ENCODE results near the gene CBFA2T3. TPM values are rescaled to one million over a fixed set of nuclear protein-coding genes. Genes with fewer than 3 reads are reported as not detected.

Gene CBFA2T3
- total and polyA plus RNA-seq, 2 of the 13 experiments (the other 11 are each of a cell fraction or from before 2014, with no cell fraction given), result 0.05 TPM; not detected in 1

DNA sequence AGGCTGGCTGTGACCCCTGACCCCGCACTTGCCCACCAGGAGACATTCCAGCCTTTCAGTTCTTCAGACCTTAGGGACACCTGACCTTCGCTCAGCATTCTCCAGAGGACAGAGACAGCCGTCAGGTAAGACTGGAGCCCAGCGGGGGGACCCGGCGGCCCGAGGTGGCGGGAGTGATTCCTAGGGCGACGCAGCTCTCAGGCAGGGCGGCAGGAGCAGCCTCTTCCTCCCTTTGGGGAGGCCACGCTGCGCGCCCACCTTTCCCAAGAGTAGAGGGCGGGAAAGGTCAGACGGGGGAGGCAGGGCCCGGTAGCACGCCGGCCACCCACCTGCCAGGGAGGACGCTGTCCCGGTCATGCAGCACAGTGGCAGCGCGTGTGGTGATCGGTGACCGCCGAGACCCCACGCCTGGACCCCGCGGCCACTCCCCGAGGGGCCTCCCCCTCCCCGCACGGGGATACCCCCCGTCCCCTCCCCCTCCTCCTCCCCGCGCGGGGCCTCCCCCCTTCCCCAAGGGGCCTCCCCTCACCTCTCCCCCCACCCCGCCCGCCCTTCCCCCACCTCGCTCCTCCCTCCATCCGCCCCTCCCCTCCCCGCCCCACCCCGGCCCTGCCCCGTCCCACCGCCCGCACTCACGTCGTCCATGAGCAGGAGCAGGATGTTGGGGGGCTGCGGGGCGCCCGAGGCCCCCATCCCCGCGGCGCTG is 120.7 kb downstream of the CBFA2T3 start (continued):
- TF ChIP-seq, protein P1, sequence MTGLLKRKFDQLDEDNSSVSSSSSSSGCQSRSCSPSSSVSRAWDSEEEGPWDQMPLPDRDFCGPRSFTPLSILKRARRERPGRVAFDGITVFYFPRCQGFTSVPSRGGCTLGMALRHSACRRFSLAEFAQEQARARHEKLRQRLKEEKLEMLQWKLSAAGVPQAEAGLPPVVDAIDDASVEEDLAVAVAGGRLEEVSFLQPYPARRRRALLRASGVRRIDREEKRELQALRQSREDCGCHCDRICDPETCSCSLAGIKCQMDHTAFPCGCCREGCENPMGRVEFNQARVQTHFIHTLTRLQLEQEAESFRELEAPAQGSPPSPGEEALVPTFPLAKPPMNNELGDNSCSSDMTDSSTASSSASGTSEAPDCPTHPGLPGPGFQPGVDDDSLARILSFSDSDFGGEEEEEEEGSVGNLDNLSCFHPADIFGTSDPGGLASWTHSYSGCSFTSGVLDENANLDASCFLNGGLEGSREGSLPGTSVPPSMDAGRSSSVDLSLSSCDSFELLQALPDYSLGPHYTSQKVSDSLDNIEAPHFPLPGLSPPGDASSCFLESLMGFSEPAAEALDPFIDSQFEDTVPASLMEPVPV (CRISPR knock-in tag; IDR thresholded peaks at IDR 0.05), result 0 out of 2 replicates have a peak, but pooled peaks have one; percentile 47
- TF ChIP-seq ZFAT (CRISPR knock-in tag; conservative IDR thresholded peaks at IDR 0.05), result no peak
- TF ChIP-seq, protein P2, sequence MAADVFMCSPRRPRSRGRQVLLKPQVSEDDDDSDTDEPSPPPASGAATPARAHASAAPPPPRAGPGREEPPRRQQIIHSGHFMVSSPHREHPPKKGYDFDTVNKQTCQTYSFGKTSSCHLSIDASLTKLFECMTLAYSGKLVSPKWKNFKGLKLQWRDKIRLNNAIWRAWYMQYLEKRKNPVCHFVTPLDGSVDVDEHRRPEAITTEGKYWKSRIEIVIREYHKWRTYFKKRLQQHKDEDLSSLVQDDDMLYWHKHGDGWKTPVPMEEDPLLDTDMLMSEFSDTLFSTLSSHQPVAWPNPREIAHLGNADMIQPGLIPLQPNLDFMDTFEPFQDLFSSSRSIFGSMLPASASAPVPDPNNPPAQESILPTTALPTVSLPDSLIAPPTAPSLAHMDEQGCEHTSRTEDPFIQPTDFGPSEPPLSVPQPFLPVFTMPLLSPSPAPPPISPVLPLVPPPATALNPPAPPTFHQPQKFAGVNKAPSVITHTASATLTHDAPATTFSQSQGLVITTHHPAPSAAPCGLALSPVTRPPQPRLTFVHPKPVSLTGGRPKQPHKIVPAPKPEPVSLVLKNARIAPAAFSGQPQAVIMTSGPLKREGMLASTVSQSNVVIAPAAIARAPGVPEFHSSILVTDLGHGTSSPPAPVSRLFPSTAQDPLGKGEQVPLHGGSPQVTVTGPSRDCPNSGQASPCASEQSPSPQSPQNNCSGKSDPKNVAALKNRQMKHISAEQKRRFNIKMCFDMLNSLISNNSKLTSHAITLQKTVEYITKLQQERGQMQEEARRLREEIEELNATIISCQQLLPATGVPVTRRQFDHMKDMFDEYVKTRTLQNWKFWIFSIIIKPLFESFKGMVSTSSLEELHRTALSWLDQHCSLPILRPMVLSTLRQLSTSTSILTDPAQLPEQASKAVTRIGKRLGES (CRISPR knock-in tag; IDR thresholded peaks at IDR 0.05; ENCODE audit: borderline replicate concordance), result no peak
- no peak for TF ChIP-seq POLR2A (IDR thresholded peaks at IDR 0.05; ENCODE audit: insufficient read depth in 1 of 2, low read depth in 2 of 2, low read length in 2 of 2)
- TF ChIP-seq, protein P3, sequence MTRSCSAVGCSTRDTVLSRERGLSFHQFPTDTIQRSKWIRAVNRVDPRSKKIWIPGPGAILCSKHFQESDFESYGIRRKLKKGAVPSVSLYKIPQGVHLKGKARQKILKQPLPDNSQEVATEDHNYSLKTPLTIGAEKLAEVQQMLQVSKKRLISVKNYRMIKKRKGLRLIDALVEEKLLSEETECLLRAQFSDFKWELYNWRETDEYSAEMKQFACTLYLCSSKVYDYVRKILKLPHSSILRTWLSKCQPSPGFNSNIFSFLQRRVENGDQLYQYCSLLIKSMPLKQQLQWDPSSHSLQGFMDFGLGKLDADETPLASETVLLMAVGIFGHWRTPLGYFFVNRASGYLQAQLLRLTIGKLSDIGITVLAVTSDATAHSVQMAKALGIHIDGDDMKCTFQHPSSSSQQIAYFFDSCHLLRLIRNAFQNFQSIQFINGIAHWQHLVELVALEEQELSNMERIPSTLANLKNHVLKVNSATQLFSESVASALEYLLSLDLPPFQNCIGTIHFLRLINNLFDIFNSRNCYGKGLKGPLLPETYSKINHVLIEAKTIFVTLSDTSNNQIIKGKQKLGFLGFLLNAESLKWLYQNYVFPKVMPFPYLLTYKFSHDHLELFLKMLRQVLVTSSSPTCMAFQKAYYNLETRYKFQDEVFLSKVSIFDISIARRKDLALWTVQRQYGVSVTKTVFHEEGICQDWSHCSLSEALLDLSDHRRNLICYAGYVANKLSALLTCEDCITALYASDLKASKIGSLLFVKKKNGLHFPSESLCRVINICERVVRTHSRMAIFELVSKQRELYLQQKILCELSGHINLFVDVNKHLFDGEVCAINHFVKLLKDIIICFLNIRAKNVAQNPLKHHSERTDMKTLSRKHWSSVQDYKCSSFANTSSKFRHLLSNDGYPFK (CRISPR knock-in tag; IDR thresholded peaks at IDR 0.05; ENCODE audit: borderline replicate concordance), result no peak
- TF ChIP-seq, protein P4, sequence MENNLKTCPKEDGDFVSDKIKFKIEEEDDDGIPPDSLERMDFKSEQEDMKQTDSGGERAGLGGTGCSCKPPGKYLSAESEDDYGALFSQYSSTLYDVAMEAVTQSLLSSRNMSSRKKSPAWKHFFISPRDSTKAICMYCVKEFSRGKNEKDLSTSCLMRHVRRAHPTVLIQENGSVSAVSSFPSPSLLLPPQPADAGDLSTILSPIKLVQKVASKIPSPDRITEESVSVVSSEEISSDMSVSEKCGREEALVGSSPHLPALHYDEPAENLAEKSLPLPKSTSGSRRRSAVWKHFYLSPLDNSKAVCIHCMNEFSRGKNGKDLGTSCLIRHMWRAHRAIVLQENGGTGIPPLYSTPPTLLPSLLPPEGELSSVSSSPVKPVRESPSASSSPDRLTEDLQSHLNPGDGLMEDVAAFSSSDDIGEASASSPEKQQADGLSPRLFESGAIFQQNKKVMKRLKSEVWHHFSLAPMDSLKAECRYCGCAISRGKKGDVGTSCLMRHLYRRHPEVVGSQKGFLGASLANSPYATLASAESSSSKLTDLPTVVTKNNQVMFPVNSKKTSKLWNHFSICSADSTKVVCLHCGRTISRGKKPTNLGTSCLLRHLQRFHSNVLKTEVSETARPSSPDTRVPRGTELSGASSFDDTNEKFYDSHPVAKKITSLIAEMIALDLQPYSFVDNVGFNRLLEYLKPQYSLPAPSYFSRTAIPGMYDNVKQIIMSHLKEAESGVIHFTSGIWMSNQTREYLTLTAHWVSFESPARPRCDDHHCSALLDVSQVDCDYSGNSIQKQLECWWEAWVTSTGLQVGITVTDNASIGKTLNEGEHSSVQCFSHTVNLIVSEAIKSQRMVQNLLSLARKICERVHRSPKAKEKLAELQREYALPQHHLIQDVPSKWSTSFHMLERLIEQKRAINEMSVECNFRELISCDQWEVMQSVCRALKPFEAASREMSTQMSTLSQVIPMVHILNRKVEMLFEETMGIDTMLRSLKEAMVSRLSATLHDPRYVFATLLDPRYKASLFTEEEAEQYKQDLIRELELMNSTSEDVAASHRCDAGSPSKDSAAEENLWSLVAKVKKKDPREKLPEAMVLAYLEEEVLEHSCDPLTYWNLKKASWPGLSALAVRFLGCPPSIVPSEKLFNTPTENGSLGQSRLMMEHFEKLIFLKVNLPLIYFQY (CRISPR knock-in tag; IDR thresholded peaks at IDR 0.05; ENCODE audit: borderline replicate concordance), result no peak
- no peak for TF ChIP-seq GFI1 (CRISPR knock-in tag; IDR thresholded peaks at IDR 0.05; ENCODE audit: borderline replicate concordance)
- no peak for TF ChIP-seq ZNF282 (IDR thresholded peaks at IDR 0.05; ENCODE audit: partially characterized antibody)
- TF ChIP-seq, protein P5, sequence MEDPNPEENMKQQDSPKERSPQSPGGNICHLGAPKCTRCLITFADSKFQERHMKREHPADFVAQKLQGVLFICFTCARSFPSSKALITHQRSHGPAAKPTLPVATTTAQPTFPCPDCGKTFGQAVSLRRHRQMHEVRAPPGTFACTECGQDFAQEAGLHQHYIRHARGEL (CRISPR knock-in tag; IDR thresholded peaks at IDR 0.05), result no peak
- TF ChIP-seq ZNF292 (CRISPR knock-in tag; IDR thresholded peaks at IDR 0.05; ENCODE audit: borderline replicate concordance, low read depth), result no peak
- no peak for TF ChIP-seq RFX1 (IDR thresholded peaks at IDR 0.05)
- TF ChIP-seq RFXANK (CRISPR knock-in tag; IDR thresholded peaks at IDR 0.05), result no peak
- TF ChIP-seq GATA4 (IDR thresholded peaks at IDR 0.05; ENCODE audit: borderline replicate concordance, low read depth), result no peak
- no peak for TF ChIP-seq ZFX (CRISPR knock-in tag; IDR thresholded peaks at IDR 0.05; ENCODE audit: low read depth)
- no peak for TF ChIP-seq HDAC2 (CRISPR knock-in tag; IDR thresholded peaks at IDR 0.05)
- 0 out of 2 replicates have a peak, but pooled peaks have one; percentile 65 for TF ChIP-seq ARID2 (CRISPR knock-in tag; IDR thresholded peaks at IDR 0.05; ENCODE audit: borderline replicate concordance)

Measured in HepG2 (cell line).